ENCODE results near the gene THOC2.

Gene THOC2

DNA sequence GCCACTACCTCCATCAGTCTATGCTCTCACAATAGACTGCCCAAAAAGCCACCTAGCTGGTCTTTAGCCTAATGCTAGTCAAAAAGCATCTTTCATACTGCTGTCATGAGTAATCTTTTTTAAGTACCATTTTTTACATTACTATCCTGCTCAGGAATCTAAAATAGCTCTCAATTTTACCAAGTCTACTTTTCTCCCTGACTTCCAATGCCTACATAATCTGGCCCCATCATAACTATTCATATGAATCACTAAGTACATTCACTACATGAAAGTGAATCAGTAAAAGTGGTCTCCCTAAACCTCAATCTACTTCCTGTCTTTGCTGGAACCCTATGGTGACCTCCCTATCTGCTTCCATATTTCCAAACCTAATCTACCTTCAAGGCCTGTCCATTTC, 105.9 kb downstream of the THOC2 start:
- DNase-seq (ENCODE audit: low read depth), result peak; percentile 54
- TF ChIP-seq, protein P1, sequence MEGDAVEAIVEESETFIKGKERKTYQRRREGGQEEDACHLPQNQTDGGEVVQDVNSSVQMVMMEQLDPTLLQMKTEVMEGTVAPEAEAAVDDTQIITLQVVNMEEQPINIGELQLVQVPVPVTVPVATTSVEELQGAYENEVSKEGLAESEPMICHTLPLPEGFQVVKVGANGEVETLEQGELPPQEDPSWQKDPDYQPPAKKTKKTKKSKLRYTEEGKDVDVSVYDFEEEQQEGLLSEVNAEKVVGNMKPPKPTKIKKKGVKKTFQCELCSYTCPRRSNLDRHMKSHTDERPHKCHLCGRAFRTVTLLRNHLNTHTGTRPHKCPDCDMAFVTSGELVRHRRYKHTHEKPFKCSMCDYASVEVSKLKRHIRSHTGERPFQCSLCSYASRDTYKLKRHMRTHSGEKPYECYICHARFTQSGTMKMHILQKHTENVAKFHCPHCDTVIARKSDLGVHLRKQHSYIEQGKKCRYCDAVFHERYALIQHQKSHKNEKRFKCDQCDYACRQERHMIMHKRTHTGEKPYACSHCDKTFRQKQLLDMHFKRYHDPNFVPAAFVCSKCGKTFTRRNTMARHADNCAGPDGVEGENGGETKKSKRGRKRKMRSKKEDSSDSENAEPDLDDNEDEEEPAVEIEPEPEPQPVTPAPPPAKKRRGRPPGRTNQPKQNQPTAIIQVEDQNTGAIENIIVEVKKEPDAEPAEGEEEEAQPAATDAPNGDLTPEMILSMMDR (conservative IDR thresholded peaks at IDR 0.05; ENCODE audit: control insufficient read depth, insufficient read depth, low read depth, low read length), result no peak
- no peak overlapping the region for H3K4me3 ChIP-seq (ENCODE audit: control insufficient read depth, low read depth, low read length)

DNA sequence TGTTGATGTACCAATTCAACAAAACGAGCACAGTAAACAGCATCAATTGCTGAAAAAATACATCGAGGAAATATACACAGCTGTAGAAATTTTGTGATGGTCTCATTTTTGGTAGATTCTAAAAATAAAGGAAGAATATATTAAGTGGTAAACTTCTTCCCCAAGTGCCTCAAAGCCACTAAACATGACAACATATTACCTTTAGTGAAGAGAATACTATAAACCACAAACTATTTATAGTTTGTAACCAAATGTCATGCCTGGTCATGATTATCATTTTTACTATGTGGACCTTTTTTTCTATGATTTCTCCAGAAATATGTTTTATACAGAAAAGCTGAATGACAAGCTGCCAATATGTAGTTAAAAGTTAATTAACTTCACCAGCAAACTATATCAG, 106.9 kb downstream of the THOC2 start:
- no peak overlapping the region for H3K4me3 ChIP-seq (ENCODE audit: control insufficient read depth, low read depth, low read length)
- DNase-seq (ENCODE audit: low read depth), result no peak
- TF ChIP-seq, protein P1 (conservative IDR thresholded peaks at IDR 0.05; ENCODE audit: control insufficient read depth, insufficient read depth, low read depth, low read length), result no peak

DNA sequence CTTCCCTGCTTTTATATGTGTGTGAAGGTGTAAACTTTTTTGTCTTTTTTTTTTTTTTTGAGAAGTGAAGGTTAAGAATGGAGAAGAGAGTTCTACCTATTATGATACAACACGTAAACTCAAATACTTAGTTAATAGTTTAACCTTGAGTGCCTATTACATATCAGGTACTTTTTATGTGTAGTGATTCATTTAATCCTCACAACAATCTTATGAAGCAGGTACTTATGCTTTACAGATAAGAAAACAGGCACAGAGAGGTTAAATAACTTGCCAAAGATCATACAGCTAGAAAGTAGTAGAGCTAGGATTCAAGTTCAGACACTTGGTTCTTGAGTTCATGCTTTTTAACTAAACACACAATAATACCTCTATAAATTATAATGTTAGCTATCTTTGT, 107.4 kb downstream of the THOC2 start:
- no peak for DNase-seq (ENCODE audit: low read depth)
- H3K4me3 ChIP-seq (ENCODE audit: control insufficient read depth, low read depth, low read length), result no peak overlapping the region
- TF ChIP-seq, protein P1 (conservative IDR thresholded peaks at IDR 0.05; ENCODE audit: control insufficient read depth, insufficient read depth, low read depth, low read length), result no peak

DNA sequence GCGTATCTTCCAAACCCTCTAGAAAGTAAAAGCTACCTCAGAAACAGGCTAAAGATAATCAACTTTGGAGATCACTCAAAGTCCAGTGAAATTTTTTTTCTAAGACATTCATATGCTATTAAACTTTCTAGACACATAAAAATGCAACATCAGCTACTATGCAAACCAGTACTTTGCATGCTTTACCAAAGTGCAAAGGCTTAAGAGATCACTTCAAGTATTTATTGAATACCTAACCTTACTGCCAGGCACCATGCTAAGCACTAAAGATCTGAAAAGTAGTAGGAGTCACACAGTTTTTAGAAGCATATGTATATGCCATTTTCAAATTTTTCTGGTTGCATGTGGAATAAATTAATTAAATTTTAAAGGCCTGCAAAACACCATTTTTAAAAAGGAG, 115.8 kb downstream of the THOC2 start:
- TF ChIP-seq, protein P1 (conservative IDR thresholded peaks at IDR 0.05; ENCODE audit: control insufficient read depth, insufficient read depth, low read depth, low read length), result no peak
- no peak for DNase-seq (ENCODE audit: low read depth)
- H3K4me3 ChIP-seq (ENCODE audit: control insufficient read depth, low read depth, low read length), result no peak overlapping the region

DNA sequence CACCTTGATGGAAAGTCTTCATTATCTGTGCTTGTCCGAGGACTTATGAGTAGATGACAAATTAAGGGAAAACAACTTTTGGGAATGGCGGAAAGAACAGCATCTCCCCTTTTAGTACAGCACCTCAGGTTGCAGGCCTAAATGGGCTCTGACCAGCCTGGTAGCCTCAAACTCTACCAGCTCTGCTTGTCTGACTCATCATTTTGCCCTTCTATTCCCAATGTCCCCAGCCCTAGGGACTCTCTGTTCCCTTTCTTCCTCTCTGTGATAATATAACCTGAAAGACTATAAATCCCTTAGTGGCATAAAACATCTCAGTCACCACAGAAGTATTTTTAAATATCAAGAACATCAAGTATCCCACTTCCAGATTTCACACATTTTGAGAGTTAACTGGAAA, 121.9 kb downstream of the THOC2 start:
- TF ChIP-seq, protein P1 (conservative IDR thresholded peaks at IDR 0.05; ENCODE audit: control insufficient read depth, insufficient read depth, low read depth, low read length), result no peak
- DNase-seq (ENCODE audit: low read depth), result no peak
- no peak overlapping the region for H3K4me3 ChIP-seq (ENCODE audit: control insufficient read depth, low read depth, low read length)

DNA sequence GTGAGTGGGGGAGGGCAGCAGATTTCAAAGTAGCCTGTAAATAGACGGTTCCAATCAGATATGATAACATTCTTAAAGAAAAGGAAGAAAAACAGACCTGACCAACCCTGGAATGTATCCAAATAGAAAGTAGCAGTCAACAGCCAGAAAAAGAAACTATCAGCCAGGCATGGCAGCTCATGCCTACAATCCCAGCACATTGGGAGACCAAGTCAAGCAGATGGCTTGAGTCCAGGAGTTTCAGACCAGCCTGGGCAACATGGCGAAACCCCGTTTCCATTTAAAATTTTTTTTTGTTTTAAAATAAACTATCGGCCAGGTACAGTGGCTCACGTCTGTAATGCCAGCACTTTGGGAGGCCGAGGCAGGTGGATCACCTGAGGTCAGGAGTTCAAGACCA, 125.0 kb downstream of the THOC2 start:
- H3K4me3 ChIP-seq (ENCODE audit: control insufficient read depth, low read depth, low read length), result no peak overlapping the region
- TF ChIP-seq, protein P1 (conservative IDR thresholded peaks at IDR 0.05; ENCODE audit: control insufficient read depth, insufficient read depth, low read depth, low read length), result no peak
- DNase-seq (ENCODE audit: low read depth), result no peak

DNA sequence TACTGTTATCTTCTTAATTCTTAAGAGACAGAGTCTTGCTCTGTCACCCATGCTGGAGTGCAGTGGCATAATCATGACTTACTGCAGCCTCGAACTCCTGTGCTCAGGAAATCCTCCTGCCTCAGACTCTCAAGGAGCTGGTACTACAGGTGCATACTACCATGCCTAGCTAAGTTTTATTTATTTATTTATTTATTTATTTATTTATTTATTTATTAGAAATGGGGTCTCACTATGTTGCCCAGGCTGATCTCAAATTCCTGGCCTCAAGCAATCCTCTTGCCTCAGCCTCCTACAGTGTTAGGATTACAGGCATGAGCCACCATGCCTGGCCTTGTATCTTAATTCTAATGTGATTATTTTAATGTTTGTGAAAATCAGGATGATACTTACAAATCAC, 125.6 kb downstream of the THOC2 start:
- H3K4me3 ChIP-seq (ENCODE audit: control insufficient read depth, low read depth, low read length), result no peak overlapping the region
- TF ChIP-seq, protein P1 (conservative IDR thresholded peaks at IDR 0.05; ENCODE audit: control insufficient read depth, insufficient read depth, low read depth, low read length), result no peak
- no peak for DNase-seq (ENCODE audit: low read depth)
